Liver (tissue), 9 donors: Measurements from ENCODE around the gene HYLS1. TPM values are rescaled to one million over a fixed set of nuclear protein-coding genes. Genes with fewer than 3 reads are reported as not detected.

Source experiments
- DNase-seq: peaks from one replicate; pipeline ENCODE4 v3.0.0-alpha.2; 2017; ENCODE audit warnings: low spot score
- H3K27ac ChIP-seq, 2 donors: one replicate each; pipeline ENCODE4 v1.7.0; 2013; ENCODE audit warnings: inconsistent platforms in 2 of 2, low read length in 2 of 2, control low read depth in 1 of 2, low read depth in 1 of 2, mild to moderate bottlenecking in 1 of 2
- H3K27me3 ChIP-seq, 4 donors: one replicate each; pipeline versions ENCODE4 v1.6.1 to v1.7.0; 2013; ENCODE audit warnings: low read length in 3 of 4, inconsistent platforms in 1 of 4, mild to moderate bottlenecking in 1 of 4, moderate library complexity in 1 of 4; ENCODE audit not compliant: control insufficient read depth in 4 of 4, insufficient read depth in 4 of 4
- H3K36me3 ChIP-seq, 4 donors: one replicate each; pipeline versions ENCODE4 v1.6.1 to v1.7.0; 2013; ENCODE audit warnings: low read length in 3 of 4, mild to moderate bottlenecking in 3 of 4, low read depth in 1 of 4, moderate library complexity in 1 of 4; ENCODE audit not compliant: control insufficient read depth in 4 of 4, insufficient read depth in 3 of 4
- H3K4me1 ChIP-seq, 4 donors: one replicate each; pipeline versions ENCODE4 v1.6.1 to v1.7.0; 2013; ENCODE audit warnings: low read length in 3 of 4, mild to moderate bottlenecking in 3 of 4, moderate library complexity in 1 of 4; ENCODE audit not compliant: control insufficient read depth in 4 of 4, insufficient read depth in 4 of 4
- H3K4me3 ChIP-seq, 3 donors: one replicate each; pipeline versions ENCODE4 v1.6.1 to v1.7.0; 2013; ENCODE audit warnings: low read length in 3 of 3, control low read depth in 1 of 3, low read depth in 1 of 3, mild to moderate bottlenecking in 1 of 3
- H3K9ac ChIP-seq, 2 donors: one replicate each; pipeline ENCODE4 v1.7.0; 2013; ENCODE audit warnings: low read length in 2 of 2, mild to moderate bottlenecking in 2 of 2, moderate library complexity in 2 of 2, control low read depth in 1 of 2, low read depth in 1 of 2
- H3K9me3 ChIP-seq, 4 donors: one replicate each; pipeline versions ENCODE4 v1.6.1 to v1.7.0; 2013; ENCODE audit warnings: low read length in 3 of 4; ENCODE audit not compliant: control insufficient read depth in 4 of 4
- FOXA1 ChIP-seq: IDR thresholded peaks from 2 replicates; pipeline ENCODE4 v1.6.1; 2016; ENCODE audit warnings: antibody characterized with exemption
- FOXA2 ChIP-seq: IDR thresholded peaks from 2 replicates; pipeline ENCODE4 v1.6.1; 2016; ENCODE audit warnings: antibody characterized with exemption
- GABPA ChIP-seq, 2 donors: IDR thresholded peaks in 1 of 2; conservative IDR thresholded peaks in 1 of 2; 2 replicates each; pipeline ENCODE4 v1.6.1; 2016; ENCODE audit warnings: antibody characterized with exemption in 2 of 2, mild to moderate bottlenecking in 1 of 2, moderate library complexity in 1 of 2
- HNF4A ChIP-seq, 2 donors: conservative IDR thresholded peaks; 2 replicates each; pipeline ENCODE4 v1.6.1; 2016; ENCODE audit warnings: antibody characterized with exemption in 2 of 2, mild to moderate bottlenecking in 2 of 2
- HNF4G ChIP-seq: IDR thresholded peaks from 2 replicates; pipeline ENCODE4 v1.6.1; 2016; ENCODE audit warnings: antibody characterized with exemption
- JUND ChIP-seq, 2 donors: IDR thresholded peaks; 2 replicates each; pipeline ENCODE4 v1.6.1; 2016; ENCODE audit warnings: antibody characterized with exemption in 2 of 2
- NR2F2 ChIP-seq: IDR thresholded peaks from 2 replicates; pipeline ENCODE4 v1.6.1; 2016; ENCODE audit warnings: antibody characterized with exemption
- RAD21 ChIP-seq, 2 donors: IDR thresholded peaks; 2 replicates each; pipeline ENCODE4 v1.6.1; 2016; ENCODE audit warnings: antibody characterized with exemption in 2 of 2, mild to moderate bottlenecking in 2 of 2
- REST ChIP-seq: IDR thresholded peaks from 2 replicates; pipeline ENCODE4 v1.6.1; 2016; ENCODE audit warnings: antibody characterized with exemption, mild to moderate bottlenecking
- RXRA ChIP-seq, 2 donors: IDR thresholded peaks; 2 replicates each; pipeline ENCODE4 v1.6.1; 2017 to 2018; ENCODE audit warnings: antibody characterized with exemption in 2 of 2, mild to moderate bottlenecking in 1 of 2
- SP1 ChIP-seq: IDR thresholded peaks from 2 replicates; pipeline ENCODE4 v1.6.1; 2018; ENCODE audit warnings: antibody characterized with exemption, mild to moderate bottlenecking
- YY1 ChIP-seq: IDR thresholded peaks from 2 replicates; pipeline ENCODE4 v1.6.1; 2016; ENCODE audit warnings: antibody characterized with exemption, mild to moderate bottlenecking
- ZBTB33 ChIP-seq: IDR thresholded peaks from 2 replicates; pipeline ENCODE4 v1.6.1; 2016; ENCODE audit warnings: antibody characterized with exemption
- WGBS: extraction: QIAGEN DNeasy Blood & Tissue Kit; methylation state at CpG from one replicate; pipeline ENCODE4 v1.1.7; 2013; 5-methylcytosine and 5-hydroxymethylcytosine counted together
- polyA plus RNA-seq, 2 donors: library from polyadenylated mRNA; stranded (reverse) in 1 of 2; unstranded in 1 of 2; fragments of 200-250 nt in 1 of 2; fragments of >200 nt in 1 of 2; fragmentation: Nextera tagmentation in 1 of 2; extraction: Ambion mirVana in 1 of 2; gene quantifications; one replicate each; pipeline versions ENCODE4 v1.2.1 to v1.2.3, GENCODE V29; 2013 to 2015
- total RNA-seq, 2 donors: library from RNA; depleted of rRNA; stranded (reverse); fragments of >200 nt; gene quantifications; one replicate each; pipeline ENCODE4 v1.2.3, GENCODE V29; 2014
- TF ChIP-seq, protein P1 (sequence below): IDR thresholded peaks from 2 replicates; pipeline ENCODE4 v1.6.1; 2016; ENCODE audit warnings: antibody characterized with exemption
- TF ChIP-seq, protein P2 (sequence below): IDR thresholded peaks from 2 replicates; pipeline ENCODE4 v1.6.1; 2016; ENCODE audit warnings: antibody characterized with exemption
- donor health status: healthy.
- donor health status: healthy.
- donor health status: healthy.
- donor health status: healthy.
- donor health status: healthy.

HYLS1 gene
- total and polyA plus RNA-seq, 4 donors, result 1.9 to 4.9 (median 3.7) TPM

GRCh38 chr11:125918140-125918840 lies 30.8 kb downstream of the HYLS1 start (continued):
- TF ChIP-seq ZBTB33 (no peak), JUND (IDR thresholded peaks at IDR 0.05) (no peak), REST (no peak), FOXA2 (no peak)

GRCh38 chr11:125921042-125921441 lies 33.6 kb downstream of the HYLS1 start:
- 78% methylated on average over 9 of the region's 9 CpGs for WGBS
- no peak for DNase-seq
- Histone ChIP-seq H3K27ac (no peak overlapping the region), H3K9me3 (no peaks in the 10 kb centered on the region), H3K27me3 (no peaks in the 10 kb centered on the region), H3K4me3 (no peak overlapping the region), H3K4me1 (peaks cover 3 to 15% (median 7%) of the 10 kb centered on the region in 4 donors), H3K36me3 (no peaks in the 10 kb centered on the region), H3K9ac (no peak overlapping the region)
- TF ChIP-seq, protein P1, sequence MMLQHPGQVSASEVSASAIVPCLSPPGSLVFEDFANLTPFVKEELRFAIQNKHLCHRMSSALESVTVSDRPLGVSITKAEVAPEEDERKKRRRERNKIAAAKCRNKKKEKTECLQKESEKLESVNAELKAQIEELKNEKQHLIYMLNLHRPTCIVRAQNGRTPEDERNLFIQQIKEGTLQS, result no peak
- TF ChIP-seq NR2F2, result no peak
- no peak for TF ChIP-seq FOXA1
- TF ChIP-seq GABPA (IDR thresholded peaks at IDR 0.05 in 1 of 2, conservative IDR thresholded peaks at IDR 0.05 in 1 of 2), result no peak
- no peak for TF ChIP-seq ZBTB33
- TF ChIP-seq HNF4G, result no peak
- no peak for TF ChIP-seq RAD21 (IDR thresholded peaks at IDR 0.05)
- TF ChIP-seq YY1, result no peak
- no peak for TF ChIP-seq RXRA (IDR thresholded peaks at IDR 0.05)
- no peak for TF ChIP-seq FOXA2
- TF ChIP-seq JUND (IDR thresholded peaks at IDR 0.05), result no peak

DNA sequence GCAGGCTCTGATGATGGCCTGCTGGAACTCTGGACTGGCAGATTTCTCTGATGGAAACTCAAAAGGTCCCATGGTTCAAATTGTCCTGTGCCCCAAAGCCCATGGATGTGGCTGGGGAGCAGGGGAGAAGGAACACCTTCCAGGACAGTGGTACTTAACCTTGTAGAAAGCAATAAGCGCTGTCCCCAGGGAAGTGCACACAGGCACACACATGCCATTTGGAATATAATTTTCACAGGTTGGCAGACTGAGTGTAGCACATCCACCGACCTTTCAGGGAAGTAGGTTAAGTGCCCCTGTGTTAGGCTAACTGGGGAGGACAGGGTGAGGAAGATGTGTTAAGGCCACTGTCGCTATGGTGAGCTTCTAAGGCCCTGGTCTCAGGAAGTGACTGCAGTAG lies 34.7 kb downstream of the HYLS1 start:
- H3K4me3 ChIP-seq, result no peak overlapping the region
- H3K27ac ChIP-seq, result no peak overlapping the region
- H3K9me3 ChIP-seq, result no peaks in the 10 kb centered on the region
- H3K36me3 ChIP-seq, result no peaks in the 10 kb centered on the region
- H3K27me3 ChIP-seq, result no peaks in the 10 kb centered on the region
- DNase-seq, result no peak
- H3K4me1 ChIP-seq, result peaks cover 3 to 15% (median 7%) of the 10 kb centered on the region in 4 donors
- H3K9ac ChIP-seq, result no peak overlapping the region
- WGBS, result 86% methylated on average over 3 of the region's 3 CpGs
- TF ChIP-seq, protein P2, sequence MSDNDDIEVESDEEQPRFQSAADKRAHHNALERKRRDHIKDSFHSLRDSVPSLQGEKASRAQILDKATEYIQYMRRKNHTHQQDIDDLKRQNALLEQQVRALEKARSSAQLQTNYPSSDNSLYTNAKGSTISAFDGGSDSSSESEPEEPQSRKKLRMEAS, result no peak
- TF ChIP-seq GABPA (IDR thresholded peaks at IDR 0.05 in 1 of 2, conservative IDR thresholded peaks at IDR 0.05 in 1 of 2) (no peak), REST (no peak), HNF4G (no peak), NR2F2 (no peak), RAD21 (IDR thresholded peaks at IDR 0.05) (no peak), RXRA (IDR thresholded peaks at IDR 0.05) (no peak), HNF4A (conservative IDR thresholded peaks at IDR 0.05) (no peak), SP1 (no peak)
- TF ChIP-seq, protein P1, result no peak
